Thyroid gland (tissue), 4 donors: Measurements from ENCODE around the gene PRKCA.

Experiments used
- POLR2A ChIP-seq, 2 donors: fragments of 450-650 bp; IDR thresholded peaks; one replicate each; pipeline ENCODE4 v1.6.1; 2017; ENCODE audit warnings: antibody characterized with exemption in 2 of 2, mild to moderate bottlenecking in 2 of 2, moderate library complexity in 1 of 2
- TF ChIP-seq, protein P1 (sequence below), 6 experiments: fragments of 200-600 bp in 3 of 6; fragments of 450-650 bp in 3 of 6; sonication (generic) in 3 of 6; IDR thresholded peaks; one replicate each; pipeline ENCODE4 v1.5.1; 2016 to 2019; ENCODE audit warnings: antibody characterized with exemption in 6 of 6, mild to moderate bottlenecking in 2 of 6, inconsistent platforms in 1 of 6, moderate library complexity in 1 of 6

DNA sequence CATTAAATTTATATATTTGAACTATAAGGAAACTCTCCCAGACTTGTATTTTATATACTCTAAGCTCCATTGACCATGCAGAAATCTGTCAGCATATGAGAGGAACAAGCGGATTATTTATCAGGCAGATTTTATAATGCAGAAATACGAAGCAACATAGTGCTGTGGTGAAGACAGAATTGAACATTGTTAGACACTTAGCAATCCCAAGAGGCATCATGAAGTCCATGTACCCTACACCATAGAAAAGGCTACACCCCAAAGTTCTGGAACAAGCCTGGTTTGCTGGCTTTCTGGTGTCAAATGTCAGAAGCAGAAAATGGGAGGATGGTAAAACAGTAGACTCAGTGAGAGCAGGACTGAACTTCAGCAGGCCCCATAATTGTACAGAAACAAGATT is 241.1 kb downstream of the PRKCA start:
- no peak for TF ChIP-seq POLR2A (IDR thresholded peaks at IDR 0.05)
- TF ChIP-seq, protein P1, sequence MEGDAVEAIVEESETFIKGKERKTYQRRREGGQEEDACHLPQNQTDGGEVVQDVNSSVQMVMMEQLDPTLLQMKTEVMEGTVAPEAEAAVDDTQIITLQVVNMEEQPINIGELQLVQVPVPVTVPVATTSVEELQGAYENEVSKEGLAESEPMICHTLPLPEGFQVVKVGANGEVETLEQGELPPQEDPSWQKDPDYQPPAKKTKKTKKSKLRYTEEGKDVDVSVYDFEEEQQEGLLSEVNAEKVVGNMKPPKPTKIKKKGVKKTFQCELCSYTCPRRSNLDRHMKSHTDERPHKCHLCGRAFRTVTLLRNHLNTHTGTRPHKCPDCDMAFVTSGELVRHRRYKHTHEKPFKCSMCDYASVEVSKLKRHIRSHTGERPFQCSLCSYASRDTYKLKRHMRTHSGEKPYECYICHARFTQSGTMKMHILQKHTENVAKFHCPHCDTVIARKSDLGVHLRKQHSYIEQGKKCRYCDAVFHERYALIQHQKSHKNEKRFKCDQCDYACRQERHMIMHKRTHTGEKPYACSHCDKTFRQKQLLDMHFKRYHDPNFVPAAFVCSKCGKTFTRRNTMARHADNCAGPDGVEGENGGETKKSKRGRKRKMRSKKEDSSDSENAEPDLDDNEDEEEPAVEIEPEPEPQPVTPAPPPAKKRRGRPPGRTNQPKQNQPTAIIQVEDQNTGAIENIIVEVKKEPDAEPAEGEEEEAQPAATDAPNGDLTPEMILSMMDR (IDR thresholded peaks at IDR 0.05) = no peak
